ENCODE data around the gene SLC7A7. TPM values are rescaled to one million over a fixed set of nuclear protein-coding genes. Genes with fewer than 3 reads are reported as not detected.
"Not testable (repeated sequence)": the region's sequence is repeated elsewhere in the genome, so short reads cannot be mapped to it uniquely, and the experiment has no call there.

Gene SLC7A7
- total RNA-seq, 1 experiment from 2014 or later, result 5.9 TPM

DNA sequence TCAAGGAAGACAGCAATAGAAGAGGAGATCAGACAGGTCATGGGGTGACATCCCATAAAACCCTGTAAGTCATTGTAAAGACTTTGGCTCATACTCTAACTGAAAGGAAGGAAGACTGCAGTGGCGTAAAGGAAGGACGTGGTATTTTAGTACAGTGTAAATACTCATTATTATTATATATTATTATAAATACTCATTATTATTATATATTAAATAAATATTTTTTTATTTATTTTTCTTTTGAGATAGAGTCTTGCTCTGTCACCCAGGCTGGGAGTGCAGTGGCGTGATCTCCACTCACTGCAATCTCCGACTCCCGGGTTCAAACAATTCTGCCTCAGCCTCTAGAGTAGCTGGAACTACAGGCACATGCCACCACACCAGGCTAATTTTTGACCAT, 41.2 kb upstream of the SLC7A7 start:
- no peaks in the 10 kb centered on the region for H3F3A ChIP-seq (ENCODE audit: insufficient read depth, low read depth)
- POLR2A ChIA-PET (ENCODE audit: unreplicated experiment), result no interaction called here
- H3K79me2 ChIP-seq (ENCODE audit: low read depth), result no peaks in the 10 kb centered on the region
- DNase-seq, result no peak
- H3K4me1 ChIP-seq (replicated peaks; ENCODE audit: insufficient read depth), result 0 out of 2 replicates have a peak, but pooled peaks cover 4% of the 10 kb centered on the region
- H3K4me3 ChIP-seq, result no peak overlapping the region
- CTCF ChIA-PET, result no interaction called here
- no peaks in the 10 kb centered on the region for H3K36me3 ChIP-seq (ENCODE audit: low read depth)
- no peak for TF ChIP-seq EZH2 (IDR thresholded peaks at IDR 0.05; ENCODE audit: low read depth)
- TF ChIP-seq, protein P1, sequence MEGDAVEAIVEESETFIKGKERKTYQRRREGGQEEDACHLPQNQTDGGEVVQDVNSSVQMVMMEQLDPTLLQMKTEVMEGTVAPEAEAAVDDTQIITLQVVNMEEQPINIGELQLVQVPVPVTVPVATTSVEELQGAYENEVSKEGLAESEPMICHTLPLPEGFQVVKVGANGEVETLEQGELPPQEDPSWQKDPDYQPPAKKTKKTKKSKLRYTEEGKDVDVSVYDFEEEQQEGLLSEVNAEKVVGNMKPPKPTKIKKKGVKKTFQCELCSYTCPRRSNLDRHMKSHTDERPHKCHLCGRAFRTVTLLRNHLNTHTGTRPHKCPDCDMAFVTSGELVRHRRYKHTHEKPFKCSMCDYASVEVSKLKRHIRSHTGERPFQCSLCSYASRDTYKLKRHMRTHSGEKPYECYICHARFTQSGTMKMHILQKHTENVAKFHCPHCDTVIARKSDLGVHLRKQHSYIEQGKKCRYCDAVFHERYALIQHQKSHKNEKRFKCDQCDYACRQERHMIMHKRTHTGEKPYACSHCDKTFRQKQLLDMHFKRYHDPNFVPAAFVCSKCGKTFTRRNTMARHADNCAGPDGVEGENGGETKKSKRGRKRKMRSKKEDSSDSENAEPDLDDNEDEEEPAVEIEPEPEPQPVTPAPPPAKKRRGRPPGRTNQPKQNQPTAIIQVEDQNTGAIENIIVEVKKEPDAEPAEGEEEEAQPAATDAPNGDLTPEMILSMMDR (conservative IDR thresholded peaks at IDR 0.05), result no peak
- no peaks in the 10 kb centered on the region for H3K9me2 ChIP-seq (ENCODE audit: insufficient read depth)
- no peak overlapping the region for H3K4me2 ChIP-seq
- no peaks in the 10 kb centered on the region for H3K9me3 ChIP-seq (ENCODE audit: insufficient read depth, low read depth)
- no peaks in the 10 kb centered on the region for H4K20me1 ChIP-seq (ENCODE audit: insufficient read depth)
- no peak overlapping the region for H3K27ac ChIP-seq
- no peaks in the 10 kb centered on the region for H3K27me3 ChIP-seq (ENCODE audit: insufficient read depth, low read depth)
- intact Hi-C loops (cut with micrococcal nuclease; ENCODE audit: unreplicated experiment), result no loop called here
- H2AFZ ChIP-seq, result no peak overlapping the region
- BruUV-seq (replicated peaks), result no TSS peak

DNA sequence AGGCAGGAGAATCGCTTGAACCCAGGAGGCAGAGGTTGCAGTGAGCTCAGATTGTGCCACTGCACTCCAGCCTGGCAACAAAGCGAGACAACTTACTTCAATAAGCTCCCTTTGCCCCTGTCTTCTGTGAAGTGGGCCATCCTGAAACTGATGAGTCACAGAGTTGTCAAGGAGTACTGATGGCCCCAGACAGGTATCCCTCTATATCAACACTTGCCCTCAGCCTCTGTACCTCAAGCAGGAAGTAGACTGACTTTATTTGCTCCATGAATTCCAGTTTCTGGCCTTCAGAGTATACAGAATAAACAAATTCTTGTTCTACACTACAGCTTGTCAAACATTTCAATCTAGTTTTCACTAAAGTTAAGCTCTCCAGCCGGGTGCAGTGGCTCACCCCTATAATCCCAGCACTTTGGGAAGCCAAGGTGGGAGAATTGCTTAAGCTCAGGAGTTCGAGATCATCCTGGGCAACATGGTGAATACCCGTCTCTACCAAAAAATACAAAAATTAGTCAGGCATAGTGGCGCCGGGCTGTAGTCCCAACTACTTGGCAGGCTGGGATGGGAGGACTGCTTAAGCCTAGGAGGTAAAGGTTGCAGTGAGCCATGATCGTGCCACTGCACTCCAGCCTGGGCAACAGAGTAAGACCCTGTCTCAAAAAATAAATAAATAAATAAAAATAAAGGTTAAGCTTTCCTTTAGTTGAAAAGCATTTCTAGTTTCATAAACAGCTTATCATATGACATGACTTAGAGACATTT, 39.9 kb upstream of the SLC7A7 start:
- Histone ChIP-seq H3K9me3 (ENCODE audit: insufficient read depth, low read depth) (no peaks in the 10 kb centered on the region), H3K27ac (no peak overlapping the region), H3K4me3 (no peak overlapping the region), H3F3A (ENCODE audit: insufficient read depth, low read depth) (no peaks in the 10 kb centered on the region), H3K27me3 (ENCODE audit: insufficient read depth, low read depth) (no peaks in the 10 kb centered on the region), H2AFZ (no peak overlapping the region), H4K20me1 (ENCODE audit: insufficient read depth) (no peaks in the 10 kb centered on the region), H3K79me2 (ENCODE audit: low read depth) (no peaks in the 10 kb centered on the region), H3K9me2 (ENCODE audit: insufficient read depth) (no peaks in the 10 kb centered on the region), H3K36me3 (ENCODE audit: low read depth) (no peaks in the 10 kb centered on the region), H3K4me2 (no peak overlapping the region), H3K4me1 (replicated peaks; ENCODE audit: insufficient read depth) (peaks cover 4% of the 10 kb centered on the region; the same call in 1 of the 2 replicates)
- TF ChIP-seq, protein P1 (conservative IDR thresholded peaks at IDR 0.05), result no peak
- TF ChIP-seq EZH2 (IDR thresholded peaks at IDR 0.05; ENCODE audit: low read depth), result no peak
- BruUV-seq (replicated peaks), result no TSS peak
- CTCF ChIA-PET, result interaction anchor here (0.6 to 1.7 kb wide), 3 partner anchors 32 to 291 kb away, joined by 4 to 9 read pairs (median 4); no protein-coding TSS in a partner anchor
- intact Hi-C loops (cut with micrococcal nuclease; ENCODE audit: unreplicated experiment), result loop anchor here (5.0 kb wide), 1 partner anchor 298 kb away; no protein-coding TSS in a partner anchor
- POLR2A ChIA-PET (ENCODE audit: unreplicated experiment), result interaction anchor here (0.6 kb wide), 1 partner anchor 28 kb away, joined by 5 read pairs; the partner anchor contains the start of gene REM2
- DNase-seq, result peak in 1 of 2 experiments; percentile 42

DNA sequence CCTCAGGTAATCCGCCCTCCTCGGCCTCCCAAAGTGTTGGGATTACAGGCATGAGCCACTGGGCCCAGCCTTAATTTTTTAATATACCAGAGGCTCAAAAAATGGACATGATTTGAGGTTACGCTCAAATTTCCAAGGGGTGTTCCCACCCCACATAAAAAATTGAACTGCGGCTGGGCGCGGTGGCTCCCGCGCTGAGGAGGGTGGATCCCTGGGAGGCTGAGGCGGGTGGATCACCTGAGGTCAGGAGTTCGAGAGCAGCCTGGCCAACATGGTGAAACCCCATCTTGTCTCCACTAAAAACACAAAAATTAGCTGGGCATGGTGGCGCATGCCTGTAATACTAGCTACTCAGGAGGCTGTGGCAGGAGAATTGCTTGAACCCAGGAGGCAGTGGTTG, 39.1 kb upstream of the SLC7A7 start:
- POLR2A ChIA-PET (ENCODE audit: unreplicated experiment); H3K4me2 ChIP-seq; H3K9me3 ChIP-seq (ENCODE audit: insufficient read depth, low read depth); H3K27ac ChIP-seq; H4K20me1 ChIP-seq (ENCODE audit: insufficient read depth); H3K27me3 ChIP-seq (ENCODE audit: insufficient read depth, low read depth); H3F3A ChIP-seq (ENCODE audit: insufficient read depth, low read depth); H3K4me1 ChIP-seq (replicated peaks; ENCODE audit: insufficient read depth); H3K36me3 ChIP-seq (ENCODE audit: low read depth); H3K9me2 ChIP-seq (ENCODE audit: insufficient read depth); H3K79me2 ChIP-seq (ENCODE audit: low read depth); DNase-seq; H3K4me3 ChIP-seq; H2AFZ ChIP-seq; BruUV-seq (replicated peaks): not testable (repeated sequence)
- CTCF ChIA-PET, result interaction anchor here (0.6 to 1.7 kb wide), 5 partner anchors 27 to 465 kb away, joined by 3 to 6 read pairs (median 4); no protein-coding TSS in a partner anchor
- intact Hi-C loops (cut with micrococcal nuclease; ENCODE audit: unreplicated experiment), result loop anchor here (5.0 kb wide), 1 partner anchor 297 kb away; no protein-coding TSS in a partner anchor

All from PC-9 (cell line).